Mesothelial cell of epicardium (in vitro differentiated cells): Measurements from ENCODE around the gene CREG2. TPM values are rescaled to one million over a fixed set of nuclear protein-coding genes. Genes with fewer than 3 reads are reported as not detected.
A peak's percentile ranks its signal among the peaks of the same experiment; 100 is the strongest.

ENCODE experiments used
- DNase-seq, 2 experiments: peaks; one replicate each; pipeline ENCODE4 v3.0.0; 2021; ENCODE audit warnings: low spot score in 2 of 2; ENCODE audit not compliant: unreplicated experiment in 2 of 2
- H3K27ac Mint-ChIP-seq: 2 replicates; pipeline ENCODE4 v1.8.0; 2021; ENCODE audit warnings: mixed read lengths
- H3K27me3 Mint-ChIP-seq: 2 replicates; pipeline ENCODE4 v1.8.0; 2021; ENCODE audit warnings: low read depth, mixed read lengths
- H3K36me3 Mint-ChIP-seq: 2 replicates; pipeline ENCODE4 v1.8.0; 2021; ENCODE audit warnings: mixed read lengths
- H3K4me1 Mint-ChIP-seq: 2 replicates; pipeline ENCODE4 v1.8.0; 2021; ENCODE audit warnings: mixed read lengths
- H3K4me3 Mint-ChIP-seq: 2 replicates; pipeline ENCODE4 v1.8.0; 2021; ENCODE audit warnings: mild to moderate bottlenecking, moderate library complexity, mixed read lengths
- H3K9me3 Mint-ChIP-seq: 2 replicates; pipeline ENCODE4 v1.8.0; 2021; ENCODE audit warnings: mixed read lengths
- CTCF ChIP-seq: fragments of 200-600 bp; sonication (generic); IDR thresholded peaks from one replicate; pipeline ENCODE4 v1.5.0; 2021; ENCODE audit warnings: antibody characterized with exemption; ENCODE audit not compliant: unreplicated experiment
- total RNA-seq: library from RNA; stranded (reverse); gene quantifications from 3 replicates; pipeline ENCODE4 v1.2.1, GENCODE V29; 2021

CREG2 gene
- total RNA-seq, 1 donor from 2014 or later = 0.42 TPM

GRCh38 chr2:101409699-101410098 lies 22.4 kb upstream of the CREG2 start:
- Mint-ChIP-seq H3K4me3 (no peak overlapping the region), H3K9me3 (no peaks in the 10 kb centered on the region), H3K36me3 (no peaks in the 10 kb centered on the region), H3K27ac (no peak overlapping the region), H3K4me1 (peaks cover 18% of the 10 kb centered on the region), H3K27me3 (peaks cover 27% of the 10 kb centered on the region)
- TF ChIP-seq CTCF = no peak
- DNase-seq = no peak

- Mint-ChIP-seq H3K4me3 (no peak overlapping the region), H3K27ac (no peak overlapping the region), H3K4me1 (peaks cover 18% of the 10 kb centered on the region), H3K36me3 (no peaks in the 10 kb centered on the region), H3K9me3 (no peaks in the 10 kb centered on the region), H3K27me3 (peaks cover 26% of the 10 kb centered on the region)
- no peak for DNase-seq
- TF ChIP-seq CTCF = no peak
Measured at GRCh38 chr2:101408925-101409324, 21.6 kb upstream of the CREG2 start.

- no peak for TF ChIP-seq CTCF
- Mint-ChIP-seq H3K27me3 (peaks cover 24% of the 10 kb centered on the region), H3K4me1 (no peaks in the 10 kb centered on the region), H3K36me3 (no peaks in the 10 kb centered on the region), H3K4me3 (no peak overlapping the region), H3K27ac (no peak overlapping the region), H3K9me3 (no peaks in the 10 kb centered on the region)
- no peak for DNase-seq
Measured at GRCh38 chr2:101405351-101405899, 18.1 kb upstream of the CREG2 start.

GRCh38 chr2:101403745-101404144 lies 16.4 kb upstream of the CREG2 start:
- no peak for TF ChIP-seq CTCF
- H3K36me3 Mint-ChIP-seq = no peaks in the 10 kb centered on the region
- no peaks in the 10 kb centered on the region for H3K9me3 Mint-ChIP-seq
- H3K27ac Mint-ChIP-seq = no peak overlapping the region
- H3K4me3 Mint-ChIP-seq = no peak overlapping the region
- peaks cover 29% of the 10 kb centered on the region for H3K27me3 Mint-ChIP-seq
- H3K4me1 Mint-ChIP-seq = no peaks in the 10 kb centered on the region
- DNase-seq = no peak

- no peak overlapping the region for H3K27ac Mint-ChIP-seq
- no peaks in the 10 kb centered on the region for H3K36me3 Mint-ChIP-seq
- no peaks in the 10 kb centered on the region for H3K4me1 Mint-ChIP-seq
- no peaks in the 10 kb centered on the region for H3K9me3 Mint-ChIP-seq
- DNase-seq = no peak
- H3K4me3 Mint-ChIP-seq = no peak overlapping the region
- no peak for TF ChIP-seq CTCF
- peaks cover 37% of the 10 kb centered on the region for H3K27me3 Mint-ChIP-seq
Measured at GRCh38 chr2:101402630-101403029, 15.3 kb upstream of the CREG2 start.

GRCh38 chr2:101401906-101402305 lies 14.6 kb upstream of the CREG2 start:
- Mint-ChIP-seq H3K9me3 (no peaks in the 10 kb centered on the region), H3K4me1 (no peaks in the 10 kb centered on the region), H3K27ac (no peak overlapping the region), H3K27me3 (peaks cover 37% of the 10 kb centered on the region), H3K36me3 (no peaks in the 10 kb centered on the region), H3K4me3 (no peak overlapping the region)
- DNase-seq = no peak
- peak; percentile 20 for TF ChIP-seq CTCF
